Mucosa of stomach (tissue), 1 donor: ENCODE measurements around the gene GRIK3.
"Not testable (repeated sequence)": the region's sequence is repeated elsewhere in the genome, so short reads cannot be mapped to it uniquely, and the experiment has no call there.

Source experiments
- H3K27me3 ChIP-seq: one replicate; pipeline ENCODE4 v1.7.0; 2013; ENCODE audit warnings: mild to moderate bottlenecking, low read length; ENCODE audit not compliant: control insufficient read depth, insufficient read depth
- H3K36me3 ChIP-seq: one replicate; pipeline ENCODE4 v1.7.0; 2013; ENCODE audit warnings: low read length; ENCODE audit not compliant: control insufficient read depth, insufficient read depth
- H3K4me1 ChIP-seq: one replicate; pipeline ENCODE4 v1.7.0; 2013; ENCODE audit warnings: mild to moderate bottlenecking, low read length; ENCODE audit not compliant: control insufficient read depth, insufficient read depth
- H3K4me3 ChIP-seq: one replicate; pipeline ENCODE4 v1.7.0; 2013; ENCODE audit warnings: low read length
- H3K9ac ChIP-seq: one replicate; pipeline ENCODE4 v1.7.0; 2013; ENCODE audit warnings: mild to moderate bottlenecking, low read length, moderate library complexity
- H3K9me3 ChIP-seq: one replicate; pipeline ENCODE4 v1.7.0; 2013; ENCODE audit warnings: mild to moderate bottlenecking, low read length, moderate library complexity; ENCODE audit not compliant: control insufficient read depth
- donor health status: Pancreatic carcinoma.

The GRIK3 gene

GRCh38 chr1:36909359-36909758 lies 125.0 kb downstream of the GRIK3 start:
- H3K4me3 ChIP-seq, H3K36me3 ChIP-seq, H3K9me3 ChIP-seq, H3K4me1 ChIP-seq, H3K27me3 ChIP-seq, H3K9ac ChIP-seq: not testable (repeated sequence)

- H3K4me1 ChIP-seq = no peaks in the 10 kb centered on the region
- H3K36me3 ChIP-seq = no peaks in the 10 kb centered on the region
- H3K27me3 ChIP-seq = no peaks in the 10 kb centered on the region
- no peaks in the 10 kb centered on the region for H3K9me3 ChIP-seq
- no peak overlapping the region for H3K4me3 ChIP-seq
- no peak overlapping the region for H3K9ac ChIP-seq
Measured at GRCh38 chr1:36908096-36908495, 126.2 kb downstream of the GRIK3 start.

- no peaks in the 10 kb centered on the region for H3K9me3 ChIP-seq
- no peaks in the 10 kb centered on the region for H3K36me3 ChIP-seq
- no peaks in the 10 kb centered on the region for H3K27me3 ChIP-seq
- no peak overlapping the region for H3K9ac ChIP-seq
- H3K4me1 ChIP-seq = no peaks in the 10 kb centered on the region
- H3K4me3 ChIP-seq = no peak overlapping the region
Measured at GRCh38 chr1:36906555-36906954, 127.8 kb downstream of the GRIK3 start.

- Histone ChIP-seq H3K4me3 (no peak overlapping the region), H3K9ac (no peak overlapping the region), H3K36me3 (no peaks in the 10 kb centered on the region), H3K4me1 (no peaks in the 10 kb centered on the region), H3K27me3 (no peaks in the 10 kb centered on the region), H3K9me3 (no peaks in the 10 kb centered on the region)
Measured at GRCh38 chr1:36905941-36906340, 128.4 kb downstream of the GRIK3 start.

GRCh38 chr1:36900128-36900527 lies 134.2 kb downstream of the GRIK3 start:
- Histone ChIP-seq H3K4me3 (no peak overlapping the region), H3K9ac (no peak overlapping the region), H3K36me3 (no peaks in the 10 kb centered on the region)

GRCh38 chr1:36897813-36898212 lies 136.5 kb downstream of the GRIK3 start:
- not testable (repeated sequence) for H3K4me3 ChIP-seq, H3K27me3 ChIP-seq, H3K36me3 ChIP-seq, H3K4me1 ChIP-seq, H3K9ac ChIP-seq, H3K9me3 ChIP-seq

More at GRCh38 chr1:36900128-36900527, 134.2 kb downstream of the GRIK3 start:
- H3K27me3 ChIP-seq = no peaks in the 10 kb centered on the region
- H3K9me3 ChIP-seq = no peaks in the 10 kb centered on the region
- H3K4me1 ChIP-seq = no peaks in the 10 kb centered on the region

- Histone ChIP-seq H3K9me3 (no peaks in the 10 kb centered on the region), H3K27me3 (peaks cover under 1% of the 10 kb centered on the region), H3K4me3 (no peak overlapping the region), H3K36me3 (no peaks in the 10 kb centered on the region), H3K9ac (no peak overlapping the region), H3K4me1 (no peaks in the 10 kb centered on the region)
Measured at GRCh38 chr1:36894824-36895223, 139.5 kb downstream of the GRIK3 start.

- peaks cover 5% of the 10 kb centered on the region for H3K27me3 ChIP-seq
- H3K4me1 ChIP-seq = no peaks in the 10 kb centered on the region
- no peaks in the 10 kb centered on the region for H3K9me3 ChIP-seq
Measured at GRCh38 chr1:36890776-36891175, 143.5 kb downstream of the GRIK3 start.

GRCh38 chr1:36889478-36890226 lies 144.7 kb downstream of the GRIK3 start:
- H3K9me3 ChIP-seq = no peaks in the 10 kb centered on the region
- H3K4me1 ChIP-seq = no peaks in the 10 kb centered on the region
- H3K27me3 ChIP-seq = peaks cover 5% of the 10 kb centered on the region
- H3K9ac ChIP-seq = no peak overlapping the region
- H3K4me3 ChIP-seq = no peak overlapping the region
- H3K36me3 ChIP-seq = no peaks in the 10 kb centered on the region

More at GRCh38 chr1:36890776-36891175, 143.5 kb downstream of the GRIK3 start:
- Histone ChIP-seq H3K36me3 (no peaks in the 10 kb centered on the region), H3K9ac (no peak overlapping the region), H3K4me3 (no peak overlapping the region)

GRCh38 chr1:36888811-36889477 lies 145.4 kb downstream of the GRIK3 start:
- no peak overlapping the region for H3K9ac ChIP-seq
- no peaks in the 10 kb centered on the region for H3K4me1 ChIP-seq
- H3K4me3 ChIP-seq = no peak overlapping the region
- H3K36me3 ChIP-seq = no peaks in the 10 kb centered on the region
- peaks cover 5% of the 10 kb centered on the region for H3K27me3 ChIP-seq
- no peaks in the 10 kb centered on the region for H3K9me3 ChIP-seq

- Histone ChIP-seq H3K9ac (no peak overlapping the region), H3K4me3 (no peak overlapping the region), H3K4me1 (no peaks in the 10 kb centered on the region), H3K9me3 (no peaks in the 10 kb centered on the region), H3K27me3 (peaks cover 5% of the 10 kb centered on the region), H3K36me3 (no peaks in the 10 kb centered on the region)
Measured at GRCh38 chr1:36885540-36886357, 148.6 kb downstream of the GRIK3 start.

- Histone ChIP-seq H3K4me3 (no peak overlapping the region), H3K4me1 (no peaks in the 10 kb centered on the region), H3K9me3 (no peaks in the 10 kb centered on the region), H3K36me3 (no peaks in the 10 kb centered on the region), H3K9ac (no peak overlapping the region), H3K27me3 (peaks cover 4% of the 10 kb centered on the region)
Measured at GRCh38 chr1:36884801-36885200, 149.5 kb downstream of the GRIK3 start.
